Stimulated activated naive B cell treated with anti-CD40 and anti-IgM and Interleukin-4, amounts not matched to agents 10 μg/mL and 1 μg/mL and 100 μg/mL, for 72 hours (primary cell): ENCODE results near the gene ATXN1.

Experiments used
- ATAC-seq, 2 donors: fragments of 150-1000 bp; cut with Tn5 transposase; replicated peaks; 2 replicates each; pipeline ENCODE4 v1.10.0; 2021; ENCODE audit warnings: moderate library complexity in 1 of 2
- DNase-seq: peaks from one replicate; pipeline ENCODE4 v3.0.0; 2021
- H3K27ac Mint-ChIP-seq: one replicate; pipeline ENCODE4 v1.8.0; 2022; ENCODE audit warnings: mild to moderate bottlenecking, mixed read lengths
- H3K27me3 Mint-ChIP-seq, 2 donors: one replicate each; pipeline ENCODE4 v1.8.0; 2022; ENCODE audit warnings: mixed read lengths in 2 of 2
- H3K36me3 Mint-ChIP-seq, 2 donors: one replicate each; pipeline ENCODE4 v1.8.0; 2022; ENCODE audit warnings: mixed read lengths in 2 of 2, mild to moderate bottlenecking in 1 of 2
- H3K4me1 Mint-ChIP-seq, 2 donors: one replicate each; pipeline ENCODE4 v1.8.0; 2022; ENCODE audit warnings: mixed read lengths in 2 of 2, mild to moderate bottlenecking in 1 of 2
- H3K4me3 Mint-ChIP-seq, 2 donors: one replicate each; pipeline ENCODE4 v1.8.0; 2022; ENCODE audit warnings: mild to moderate bottlenecking in 2 of 2, mixed read lengths in 2 of 2, moderate library complexity in 1 of 2
- H3K9me3 Mint-ChIP-seq, 2 donors: one replicate each; pipeline ENCODE4 v1.8.0; 2022; ENCODE audit warnings: mixed read lengths in 2 of 2, mild to moderate bottlenecking in 1 of 2

ATXN1 gene

GRCh38 chr6:16591396-16592222, 169.7 kb downstream of the ATXN1 start:
- ATAC-seq: peak; percentile 87 to 88
- peak; percentile 77 for DNase-seq
- peaks cover 36 to 54% of the 10 kb centered on the region in 2 donors for H3K4me1 Mint-ChIP-seq
- peak overlapping the region; percentile 96 for H3K27ac Mint-ChIP-seq
- peaks cover 6 to 9% of the 10 kb centered on the region in 2 donors for H3K9me3 Mint-ChIP-seq
- peaks cover 31 to 48% of the 10 kb centered on the region in 2 donors for H3K36me3 Mint-ChIP-seq
- peak overlapping the region; percentile 57 to 66 for H3K4me3 Mint-ChIP-seq
- no peaks in the 10 kb centered on the region for H3K27me3 Mint-ChIP-seq

GRCh38 chr6:16585805-16586204, 175.5 kb downstream of the ATXN1 start:
- peaks cover 6 to 13% of the 10 kb centered on the region in 2 donors for H3K9me3 Mint-ChIP-seq
- DNase-seq (no peak), ATAC-seq (no peak)
- peaks cover 55 to 56% of the 10 kb centered on the region in 2 donors for H3K36me3 Mint-ChIP-seq
- H3K27ac Mint-ChIP-seq: no peak overlapping the region
- peak overlapping the region in 1 of 2 donors; percentile 3 for H3K4me3 Mint-ChIP-seq
- peaks cover 25 to 41% of the 10 kb centered on the region in 2 donors for H3K4me1 Mint-ChIP-seq
- no peaks in the 10 kb centered on the region for H3K27me3 Mint-ChIP-seq

- H3K4me3 Mint-ChIP-seq: no peak overlapping the region
- H3K36me3 Mint-ChIP-seq: peaks cover 65 to 67% of the 10 kb centered on the region in 2 donors
- H3K27me3 Mint-ChIP-seq: no peaks in the 10 kb centered on the region
- no peak for ATAC-seq
- DNase-seq: no peak
- peaks cover 18 to 33% of the 10 kb centered on the region in 2 donors for H3K4me1 Mint-ChIP-seq
- H3K9me3 Mint-ChIP-seq: peaks cover 4 to 11% of the 10 kb centered on the region in 2 donors
- no peak overlapping the region for H3K27ac Mint-ChIP-seq
These were observed 178.0 kb downstream of the ATXN1 start for GRCh38 chr6:16583144-16583762.

GRCh38 chr6:16582446-16583143, 178.7 kb downstream of the ATXN1 start:
- Mint-ChIP-seq H3K36me3 (peaks cover 63 to 65% of the 10 kb centered on the region in 2 donors), H3K27me3 (no peaks in the 10 kb centered on the region), H3K4me3 (no peak overlapping the region), H3K9me3 (peaks cover 0 to 8% of the 10 kb centered on the region in 2 donors), H3K27ac (peak overlapping the region; percentile 65), H3K4me1 (peaks cover 14 to 30% of the 10 kb centered on the region in 2 donors)
- ATAC-seq (peak; percentile 60 to 75), DNase-seq (no peak)

GRCh38 chr6:16578695-16579285, 182.5 kb downstream of the ATXN1 start:
- Mint-ChIP-seq H3K9me3 (peaks cover 0 to 2% of the 10 kb centered on the region in 2 donors), H3K4me1 (peaks cover 15 to 35% of the 10 kb centered on the region in 2 donors), H3K27ac (no peak overlapping the region), H3K36me3 (peaks cover 50 to 55% of the 10 kb centered on the region in 2 donors), H3K27me3 (peaks cover 0 to under 1% of the 10 kb centered on the region in 2 donors), H3K4me3 (no peak overlapping the region)
- ATAC-seq (no peak), DNase-seq (no peak)

GRCh38 chr6:16576451-16577368, 184.6 kb downstream of the ATXN1 start:
- peaks cover 8 to 22% of the 10 kb centered on the region in 2 donors for H3K4me1 Mint-ChIP-seq
- H3K4me3 Mint-ChIP-seq: no peak overlapping the region
- H3K9me3 Mint-ChIP-seq: no peaks in the 10 kb centered on the region
- ATAC-seq (peak; percentile 96 to 98), DNase-seq (no peak)
- peaks cover 0 to 4% of the 10 kb centered on the region in 2 donors for H3K27me3 Mint-ChIP-seq
- H3K36me3 Mint-ChIP-seq: peaks cover 40 to 46% of the 10 kb centered on the region in 2 donors
- H3K27ac Mint-ChIP-seq: no peak overlapping the region

GRCh38 chr6:16575655-16576054, 185.6 kb downstream of the ATXN1 start:
- H3K27me3 Mint-ChIP-seq: peaks cover 0 to 4% of the 10 kb centered on the region in 2 donors
- no peak for ATAC-seq
- no peak overlapping the region for H3K4me3 Mint-ChIP-seq
- H3K9me3 Mint-ChIP-seq: no peaks in the 10 kb centered on the region
- no peak for DNase-seq
- peaks cover 7 to 22% of the 10 kb centered on the region in 2 donors for H3K4me1 Mint-ChIP-seq
- H3K27ac Mint-ChIP-seq: no peak overlapping the region
- H3K36me3 Mint-ChIP-seq: peaks cover 37 to 42% of the 10 kb centered on the region in 2 donors

- H3K27me3 Mint-ChIP-seq: peaks cover 0 to 4% of the 10 kb centered on the region in 2 donors
- no peak overlapping the region for H3K4me3 Mint-ChIP-seq
- ATAC-seq: no peak
- peaks cover 15 to 34% of the 10 kb centered on the region in 2 donors for H3K4me1 Mint-ChIP-seq
- no peaks in the 10 kb centered on the region for H3K9me3 Mint-ChIP-seq
- DNase-seq: no peak
- H3K27ac Mint-ChIP-seq: no peak overlapping the region
- H3K36me3 Mint-ChIP-seq: peaks cover 33 to 40% of the 10 kb centered on the region in 2 donors
These were observed 188.3 kb downstream of the ATXN1 start for GRCh38 chr6:16572943-16573342.

GRCh38 chr6:16572317-16572716, 188.9 kb downstream of the ATXN1 start:
- H3K4me1 Mint-ChIP-seq: peaks cover 15 to 34% of the 10 kb centered on the region in 2 donors
- H3K27me3 Mint-ChIP-seq: peaks cover 0 to 4% of the 10 kb centered on the region in 2 donors
- H3K9me3 Mint-ChIP-seq: no peaks in the 10 kb centered on the region
- no peak overlapping the region for H3K27ac Mint-ChIP-seq
- ATAC-seq: no peak
- peaks cover 33 to 40% of the 10 kb centered on the region in 2 donors for H3K36me3 Mint-ChIP-seq
- no peak for DNase-seq
- H3K4me3 Mint-ChIP-seq: no peak overlapping the region

GRCh38 chr6:16570946-16571345, 190.3 kb downstream of the ATXN1 start:
- no peak overlapping the region for H3K27ac Mint-ChIP-seq
- H3K9me3 Mint-ChIP-seq: no peaks in the 10 kb centered on the region
- H3K4me1 Mint-ChIP-seq: peaks cover 9 to 21% of the 10 kb centered on the region in 2 donors
- H3K4me3 Mint-ChIP-seq: no peak overlapping the region
- ATAC-seq (no peak), DNase-seq (no peak)
- H3K36me3 Mint-ChIP-seq: peaks cover 31 to 37% of the 10 kb centered on the region in 2 donors
- H3K27me3 Mint-ChIP-seq: peaks cover 0 to 4% of the 10 kb centered on the region in 2 donors

GRCh38 chr6:16570221-16570553, 191.1 kb downstream of the ATXN1 start:
- Mint-ChIP-seq H3K4me1 (peaks cover 9 to 18% of the 10 kb centered on the region in 2 donors), H3K36me3 (peaks cover 30 to 37% of the 10 kb centered on the region in 2 donors), H3K4me3 (no peak overlapping the region), H3K9me3 (no peaks in the 10 kb centered on the region), H3K27me3 (peaks cover 0 to 4% of the 10 kb centered on the region in 2 donors), H3K27ac (no peak overlapping the region)
- DNase-seq (no peak), ATAC-seq (no peak)

GRCh38 chr6:16568128-16568527, 193.1 kb downstream of the ATXN1 start:
- Mint-ChIP-seq H3K27ac (no peak overlapping the region), H3K9me3 (no peaks in the 10 kb centered on the region), H3K4me3 (no peak overlapping the region), H3K4me1 (peaks cover 9 to 18% of the 10 kb centered on the region in 2 donors), H3K27me3 (no peaks in the 10 kb centered on the region), H3K36me3 (peaks cover 32 to 34% of the 10 kb centered on the region in 2 donors)
- no peak for DNase-seq
- ATAC-seq: no peak

- no peaks in the 10 kb centered on the region for H3K9me3 Mint-ChIP-seq
- H3K4me1 Mint-ChIP-seq: peaks cover 9 to 18% of the 10 kb centered on the region in 2 donors
- peaks cover 30 to 32% of the 10 kb centered on the region in 2 donors for H3K36me3 Mint-ChIP-seq
- ATAC-seq (no peak), DNase-seq (no peak)
- no peak overlapping the region for H3K4me3 Mint-ChIP-seq
- H3K27me3 Mint-ChIP-seq: no peaks in the 10 kb centered on the region
- H3K27ac Mint-ChIP-seq: no peak overlapping the region
These were observed 194.2 kb downstream of the ATXN1 start for GRCh38 chr6:16567071-16567470.
